Activated CD8-positive, alpha-beta T cell treated with anti-CD3 and anti-CD28 coated beads, Interleukin-2, amount 10 ng/mL, durations not matched to agents 7 days and 5 days (primary cell): Measurements from ENCODE around the gene WFDC1. TPM values are rescaled to one million over a fixed set of nuclear protein-coding genes. Genes with fewer than 3 reads are reported as not detected.

ENCODE experiments used
- ATAC-seq: fragments of 150-1000 bp; cut with Tn5 transposase; one replicate; pipeline ENCODE4 v1.10.0; 2021; ENCODE audit warnings: moderate library complexity
- CTCF ChIA-PET: fragments of 350-600 bp; sonication (Branson Sonifier 250); formaldehyde crosslinking; loops from one replicate; lab custom pipeline; 2021; ENCODE audit warnings: antibody characterized with exemption; lab: Charles Lee
- POLR2A ChIA-PET: fragments of 350-600 bp; sonication (Branson Sonifier 250); formaldehyde crosslinking; loops from one replicate; lab custom pipeline; 2021; ENCODE audit warnings: antibody characterized with exemption; lab: Charles Lee
- DNase-seq: peaks from one replicate; pipeline ENCODE4 v3.0.0-alpha.2; 2020
- H3K27ac Mint-ChIP-seq: one replicate; pipeline ENCODE4 v1.8.0; 2021; ENCODE audit warnings: mild to moderate bottlenecking, mixed read lengths
- H3K27me3 Mint-ChIP-seq: one replicate; pipeline ENCODE4 v1.8.0; 2021; ENCODE audit warnings: low read depth, mixed read lengths
- H3K36me3 Mint-ChIP-seq: one replicate; pipeline ENCODE4 v1.8.0; 2021; ENCODE audit warnings: low read depth, mixed read lengths
- H3K4me1 Mint-ChIP-seq: one replicate; pipeline ENCODE4 v1.8.0; 2021; ENCODE audit warnings: low read depth, mixed read lengths
- H3K4me3 Mint-ChIP-seq: one replicate; pipeline ENCODE4 v1.8.0; 2021; ENCODE audit warnings: mild to moderate bottlenecking, mixed read lengths
- H3K9me3 Mint-ChIP-seq: one replicate; pipeline ENCODE4 v1.8.0; 2022; ENCODE audit warnings: mixed read lengths; ENCODE audit not compliant: insufficient read depth
- total RNA-seq, 2 experiments: library from RNA; stranded (reverse); gene quantifications; one replicate each; pipeline ENCODE4 v1.2.3, GENCODE V29; 2021

WFDC1 gene
- total RNA-seq, 2 experiments from 2014 or later, result not detected

GRCh38 chr16:84322749-84323148 lies 28.1 kb downstream of the WFDC1 start:
- no peak overlapping the region for H3K27ac Mint-ChIP-seq
- H3K9me3 Mint-ChIP-seq, result no peaks in the 10 kb centered on the region
- DNase-seq, result no peak
- no peaks in the 10 kb centered on the region for H3K4me1 Mint-ChIP-seq
- ATAC-seq, result no peak
- CTCF ChIA-PET, result no interaction called here
- no peaks in the 10 kb centered on the region for H3K36me3 Mint-ChIP-seq
- POLR2A ChIA-PET, result no interaction called here
- no peak overlapping the region for H3K4me3 Mint-ChIP-seq
- no peaks in the 10 kb centered on the region for H3K27me3 Mint-ChIP-seq

GRCh38 chr16:84323606-84324005 lies 28.9 kb downstream of the WFDC1 start:
- CTCF ChIA-PET, result no interaction called here
- Mint-ChIP-seq H3K4me1 (no peaks in the 10 kb centered on the region), H3K27me3 (no peaks in the 10 kb centered on the region), H3K36me3 (no peaks in the 10 kb centered on the region), H3K27ac (no peak overlapping the region), H3K4me3 (no peak overlapping the region), H3K9me3 (no peaks in the 10 kb centered on the region)
- DNase-seq (no peak), ATAC-seq (no peak)
- POLR2A ChIA-PET, result no interaction called here

GRCh38 chr16:84324434-84325262 lies 30.0 kb downstream of the WFDC1 start:
- Mint-ChIP-seq H3K4me1 (no peaks in the 10 kb centered on the region), H3K9me3 (no peaks in the 10 kb centered on the region), H3K36me3 (no peaks in the 10 kb centered on the region), H3K27ac (no peak overlapping the region), H3K4me3 (no peak overlapping the region), H3K27me3 (no peaks in the 10 kb centered on the region)
- no peak for DNase-seq
- no peak for ATAC-seq
- ChIA-PET CTCF (no interaction called here), POLR2A (interaction anchor here (0.5 kb wide), 1 partner anchor 110 kb away, joined by 3 read pairs; no protein-coding TSS in a partner anchor)

GRCh38 chr16:84326545-84326944 lies 31.9 kb downstream of the WFDC1 start:
- Mint-ChIP-seq H3K27me3 (no peaks in the 10 kb centered on the region), H3K36me3 (no peaks in the 10 kb centered on the region), H3K4me3 (no peak overlapping the region), H3K27ac (no peak overlapping the region), H3K4me1 (no peaks in the 10 kb centered on the region), H3K9me3 (no peaks in the 10 kb centered on the region)
- DNase-seq, result no peak
- ATAC-seq, result no peak
- POLR2A ChIA-PET, result no interaction called here
- CTCF ChIA-PET, result interaction anchor here (0.7 to 0.8 kb wide), 3 partner anchors 18 to 161 kb away, joined by 3 to 4 read pairs (median 3); no protein-coding TSS in a partner anchor

- DNase-seq (no peak), ATAC-seq (no peak)
- Mint-ChIP-seq H3K4me1 (no peaks in the 10 kb centered on the region), H3K4me3 (no peak overlapping the region), H3K27ac (no peak overlapping the region), H3K27me3 (no peaks in the 10 kb centered on the region), H3K9me3 (no peaks in the 10 kb centered on the region), H3K36me3 (no peaks in the 10 kb centered on the region)
- POLR2A ChIA-PET, result no interaction called here
- CTCF ChIA-PET, result no interaction called here
These were observed 33.3 kb downstream of the WFDC1 start for GRCh38 chr16:84327926-84328505.

GRCh38 chr16:84329016-84329415 lies 34.3 kb downstream of the WFDC1 start:
- no peaks in the 10 kb centered on the region for H3K4me1 Mint-ChIP-seq
- DNase-seq (no peak), ATAC-seq (no peak)
- no peaks in the 10 kb centered on the region for H3K9me3 Mint-ChIP-seq
- H3K4me3 Mint-ChIP-seq, result no peak overlapping the region
- no peaks in the 10 kb centered on the region for H3K27me3 Mint-ChIP-seq
- ChIA-PET POLR2A (no interaction called here), CTCF (no interaction called here)
- H3K36me3 Mint-ChIP-seq, result no peaks in the 10 kb centered on the region
- no peak overlapping the region for H3K27ac Mint-ChIP-seq

GRCh38 chr16:84329843-84330684 lies 35.4 kb downstream of the WFDC1 start:
- no peak for DNase-seq
- Mint-ChIP-seq H3K4me1 (no peaks in the 10 kb centered on the region), H3K36me3 (no peaks in the 10 kb centered on the region), H3K27ac (no peak overlapping the region), H3K4me3 (no peak overlapping the region), H3K9me3 (no peaks in the 10 kb centered on the region), H3K27me3 (peaks cover 1% of the 10 kb centered on the region)
- ATAC-seq, result no peak
- ChIA-PET CTCF (no interaction called here), POLR2A (no interaction called here)

- Mint-ChIP-seq H3K36me3 (no peaks in the 10 kb centered on the region), H3K9me3 (no peaks in the 10 kb centered on the region), H3K27me3 (peaks cover 2% of the 10 kb centered on the region), H3K4me3 (no peak overlapping the region), H3K4me1 (no peaks in the 10 kb centered on the region), H3K27ac (no peak overlapping the region)
- DNase-seq (no peak), ATAC-seq (no peak)
- CTCF ChIA-PET, result no interaction called here
- POLR2A ChIA-PET, result no interaction called here
These were observed 36.0 kb downstream of the WFDC1 start for GRCh38 chr16:84330685-84331050.

- ATAC-seq, result no peak
- no peak overlapping the region for H3K27ac Mint-ChIP-seq
- peaks cover 2% of the 10 kb centered on the region for H3K27me3 Mint-ChIP-seq
- ChIA-PET CTCF (no interaction called here), POLR2A (no interaction called here)
- peaks cover 2% of the 10 kb centered on the region for H3K36me3 Mint-ChIP-seq
- H3K4me3 Mint-ChIP-seq, result no peak overlapping the region
- no peak for DNase-seq
- peaks cover 3% of the 10 kb centered on the region for H3K9me3 Mint-ChIP-seq
- no peaks in the 10 kb centered on the region for H3K4me1 Mint-ChIP-seq
These were observed 37.5 kb downstream of the WFDC1 start for GRCh38 chr16:84331998-84332780.

- ATAC-seq (no peak), DNase-seq (no peak)
- Mint-ChIP-seq H3K4me1 (no peaks in the 10 kb centered on the region), H3K36me3 (peaks cover 3% of the 10 kb centered on the region), H3K9me3 (peaks cover 6% of the 10 kb centered on the region), H3K4me3 (no peak overlapping the region), H3K27me3 (peaks cover 4% of the 10 kb centered on the region), H3K27ac (no peak overlapping the region)
- ChIA-PET CTCF (no interaction called here), POLR2A (no interaction called here)
These were observed 38.5 kb downstream of the WFDC1 start for GRCh38 chr16:84332975-84333684.

- DNase-seq (no peak), ATAC-seq (no peak)
- H3K27ac Mint-ChIP-seq, result no peak overlapping the region
- ChIA-PET POLR2A (no interaction called here), CTCF (no interaction called here)
- H3K4me3 Mint-ChIP-seq, result no peak overlapping the region
- H3K36me3 Mint-ChIP-seq, result peaks cover 3% of the 10 kb centered on the region
- no peaks in the 10 kb centered on the region for H3K4me1 Mint-ChIP-seq
- H3K9me3 Mint-ChIP-seq, result peaks cover 6% of the 10 kb centered on the region
- H3K27me3 Mint-ChIP-seq, result peaks cover 4% of the 10 kb centered on the region
These were observed 39.4 kb downstream of the WFDC1 start for GRCh38 chr16:84334058-84334457.
